HepG2 (cell line): ENCODE data around the gene KLHL36. TPM values are rescaled to one million over a fixed set of nuclear protein-coding genes. Genes with fewer than 3 reads are reported as not detected.

Source experiments
- DMAP1 ChIP-seq: IDR thresholded peaks from 2 replicates; pipeline ENCODE4 v1.6.1; 2016
- FOXK1 ChIP-seq: sonication (generic); formaldehyde crosslinking; IDR thresholded peaks from 2 replicates; pipeline ENCODE4 v1.4.0; 2020; ENCODE audit warnings: low read depth, missing genetic modification reagents, borderline replicate concordance
- FUBP1 ChIP-seq: sonication (generic); formaldehyde crosslinking; IDR thresholded peaks from 2 replicates; pipeline ENCODE4 v1.5.1; 2020; ENCODE audit warnings: missing genetic modification reagents, mild to moderate bottlenecking, borderline replicate concordance
- KDM2A ChIP-seq: sonication (generic); formaldehyde crosslinking; IDR thresholded peaks from 2 replicates; pipeline ENCODE4 v1.4.0; 2020; ENCODE audit warnings: low read depth, missing genetic modification reagents, borderline replicate concordance
- RBAK ChIP-seq: sonication (generic); formaldehyde crosslinking; IDR thresholded peaks from 2 replicates; pipeline ENCODE4 v1.5.1; 2020; ENCODE audit warnings: mild to moderate bottlenecking, missing genetic modification reagents
- TCF7L2 ChIP-seq: IDR thresholded peaks from 2 replicates; pipeline ENCODE4 v1.6.1; 2011; ENCODE audit warnings: mild to moderate bottlenecking, low read depth, low read length, moderate library complexity
- ZBTB33 ChIP-seq: sonication (generic); formaldehyde crosslinking; IDR thresholded peaks from 2 replicates; pipeline ENCODE4 v1.4.0; 2020; ENCODE audit warnings: missing genetic modification reagents
- ZFP36L1 ChIP-seq: sonication (generic); formaldehyde crosslinking; IDR thresholded peaks from 2 replicates; pipeline ENCODE4 v1.8.0; 2022; ENCODE audit warnings: mild to moderate bottlenecking, missing genetic modification reagents, moderate library complexity
- ZIK1 ChIP-seq: sonication (generic); formaldehyde crosslinking; IDR thresholded peaks from 2 replicates; pipeline ENCODE4 v1.5.0; 2020; ENCODE audit warnings: mild to moderate bottlenecking, low read depth, missing genetic modification reagents, borderline replicate concordance
- ZNF34 ChIP-seq: sonication (generic); formaldehyde crosslinking; IDR thresholded peaks from 2 replicates; pipeline ENCODE4 v1.4.0; 2020; ENCODE audit warnings: mild to moderate bottlenecking, missing genetic modification reagents, borderline replicate concordance
- ZNF589 ChIP-seq: sonication (generic); formaldehyde crosslinking; conservative IDR thresholded peaks from 2 replicates; pipeline ENCODE4 v1.8.0; 2022; ENCODE audit warnings: mild to moderate bottlenecking, moderate library complexity, missing genetic modification reagents
- ZNF607 ChIP-seq: sonication (generic); formaldehyde crosslinking; IDR thresholded peaks from 2 replicates; pipeline ENCODE4 v1.5.1; 2020; ENCODE audit warnings: missing genetic modification reagents, mild to moderate bottlenecking, borderline replicate concordance
- ZNF841 ChIP-seq: sonication (generic); formaldehyde crosslinking; IDR thresholded peaks from 2 replicates; pipeline ENCODE4 v1.8.1; 2023; ENCODE audit warnings: missing genetic modification reagents, borderline replicate concordance
- polyA plus RNA-seq, 8 experiments: library from polyadenylated mRNA; depleted of rRNA in 3 of 8; stranded (reverse) in 7 of 8; unstranded in 1 of 8; fragments of >200 nt; fragmentation: Illumina TruSeq in 4 of 8; extraction: Trizol in 4 of 8; gene quantifications; 2 replicates each; pipeline versions ENCODE4 v1.2.1 to v1.2.3, GENCODE V29; 2011 to 2016; ENCODE audit warnings: low read depth in 4 of 8, missing spikeins in 1 of 8, mixed read lengths in 1 of 8; ENCODE audit not compliant: insufficient read depth in 1 of 8
- total RNA-seq, 5 experiments: library from RNA; depleted of rRNA; stranded (reverse); fragments of >200 nt; fragmentation: Illumina TruSeq; extraction: Trizol; gene quantifications; 2 replicates each; pipeline ENCODE4 v1.2.3, GENCODE V29; 2016; ENCODE audit warnings: low read depth in 1 of 5
- TF ChIP-seq, protein P1 (sequence below): sonication (generic); formaldehyde crosslinking; IDR thresholded peaks from 2 replicates; pipeline ENCODE4 v1.5.1; 2020; ENCODE audit warnings: missing genetic modification reagents, mild to moderate bottlenecking, borderline replicate concordance
- TF ChIP-seq, protein P2 (sequence below): IDR thresholded peaks from 2 replicates; pipeline ENCODE4 v1.6.1; 2016; ENCODE audit warnings: control low read depth
- TF ChIP-seq, protein P3 (sequence below): sonication (generic); formaldehyde crosslinking; IDR thresholded peaks from 2 replicates; pipeline ENCODE4 v1.5.0; 2020; ENCODE audit warnings: missing genetic modification reagents
- TF ChIP-seq, protein P4 (sequence below): sonication (generic); formaldehyde crosslinking; IDR thresholded peaks from 2 replicates; pipeline ENCODE4 v1.4.0; 2020; ENCODE audit warnings: missing genetic modification reagents, low read depth, mild to moderate bottlenecking, borderline replicate concordance

Gene KLHL36
- total and polyA plus RNA-seq, 2 of the 13 experiments (the other 11 are each of a cell fraction or from before 2014, with no cell fraction given) = 24.3 to 26.0 TPM

GRCh38 chr16:84699147-84699711 lies 50.9 kb downstream of the KLHL36 start (continued):
- TF ChIP-seq, protein P1, sequence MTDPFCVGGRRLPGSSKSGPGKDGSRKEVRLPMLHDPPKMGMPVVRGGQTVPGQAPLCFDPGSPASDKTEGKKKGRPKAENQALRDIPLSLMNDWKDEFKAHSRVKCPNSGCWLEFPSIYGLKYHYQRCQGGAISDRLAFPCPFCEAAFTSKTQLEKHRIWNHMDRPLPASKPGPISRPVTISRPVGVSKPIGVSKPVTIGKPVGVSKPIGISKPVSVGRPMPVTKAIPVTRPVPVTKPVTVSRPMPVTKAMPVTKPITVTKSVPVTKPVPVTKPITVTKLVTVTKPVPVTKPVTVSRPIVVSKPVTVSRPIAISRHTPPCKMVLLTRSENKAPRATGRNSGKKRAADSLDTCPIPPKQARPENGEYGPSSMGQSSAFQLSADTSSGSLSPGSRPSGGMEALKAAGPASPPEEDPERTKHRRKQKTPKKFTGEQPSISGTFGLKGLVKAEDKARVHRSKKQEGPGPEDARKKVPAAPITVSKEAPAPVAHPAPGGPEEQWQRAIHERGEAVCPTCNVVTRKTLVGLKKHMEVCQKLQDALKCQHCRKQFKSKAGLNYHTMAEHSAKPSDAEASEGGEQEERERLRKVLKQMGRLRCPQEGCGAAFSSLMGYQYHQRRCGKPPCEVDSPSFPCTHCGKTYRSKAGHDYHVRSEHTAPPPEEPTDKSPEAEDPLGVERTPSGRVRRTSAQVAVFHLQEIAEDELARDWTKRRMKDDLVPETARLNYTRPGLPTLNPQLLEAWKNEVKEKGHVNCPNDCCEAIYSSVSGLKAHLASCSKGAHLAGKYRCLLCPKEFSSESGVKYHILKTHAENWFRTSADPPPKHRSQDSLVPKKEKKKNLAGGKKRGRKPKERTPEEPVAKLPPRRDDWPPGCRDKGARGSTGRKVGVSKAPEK = no peak
- TF ChIP-seq ZIK1 (CRISPR knock-in tag) (no peak), FUBP1 (0 out of 2 replicates have a peak, but pooled peaks have one; percentile 78), DMAP1 (CRISPR knock-in tag) (peak; percentile 72; the same call in 1 of the 2 replicates), KDM2A (CRISPR knock-in tag) (no peak; the same call in 1 of the 2 replicates), ZBTB33 (no peak), RBAK (no peak), FOXK1 (CRISPR knock-in tag) (no peak), ZNF841 (no peak), ZNF34 (CRISPR knock-in tag) (no peak), ZNF607 (no peak), TCF7L2 (no peak), ZNF589 (no peak), ZFP36L1 (CRISPR knock-in tag) (no peak; the same call in 1 of the 2 replicates)
- TF ChIP-seq, protein P2, sequence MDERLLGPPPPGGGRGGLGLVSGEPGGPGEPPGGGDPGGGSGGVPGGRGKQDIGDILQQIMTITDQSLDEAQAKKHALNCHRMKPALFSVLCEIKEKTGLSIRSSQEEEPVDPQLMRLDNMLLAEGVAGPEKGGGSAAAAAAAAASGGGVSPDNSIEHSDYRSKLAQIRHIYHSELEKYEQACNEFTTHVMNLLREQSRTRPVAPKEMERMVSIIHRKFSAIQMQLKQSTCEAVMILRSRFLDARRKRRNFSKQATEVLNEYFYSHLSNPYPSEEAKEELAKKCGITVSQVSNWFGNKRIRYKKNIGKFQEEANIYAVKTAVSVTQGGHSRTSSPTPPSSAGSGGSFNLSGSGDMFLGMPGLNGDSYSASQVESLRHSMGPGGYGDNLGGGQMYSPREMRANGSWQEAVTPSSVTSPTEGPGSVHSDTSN = no peak
- TF ChIP-seq, protein P3, sequence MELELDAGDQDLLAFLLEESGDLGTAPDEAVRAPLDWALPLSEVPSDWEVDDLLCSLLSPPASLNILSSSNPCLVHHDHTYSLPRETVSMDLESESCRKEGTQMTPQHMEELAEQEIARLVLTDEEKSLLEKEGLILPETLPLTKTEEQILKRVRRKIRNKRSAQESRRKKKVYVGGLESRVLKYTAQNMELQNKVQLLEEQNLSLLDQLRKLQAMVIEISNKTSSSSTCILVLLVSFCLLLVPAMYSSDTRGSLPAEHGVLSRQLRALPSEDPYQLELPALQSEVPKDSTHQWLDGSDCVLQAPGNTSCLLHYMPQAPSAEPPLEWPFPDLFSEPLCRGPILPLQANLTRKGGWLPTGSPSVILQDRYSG (CRISPR knock-in tag) = peak; percentile 49
- TF ChIP-seq, protein P4, sequence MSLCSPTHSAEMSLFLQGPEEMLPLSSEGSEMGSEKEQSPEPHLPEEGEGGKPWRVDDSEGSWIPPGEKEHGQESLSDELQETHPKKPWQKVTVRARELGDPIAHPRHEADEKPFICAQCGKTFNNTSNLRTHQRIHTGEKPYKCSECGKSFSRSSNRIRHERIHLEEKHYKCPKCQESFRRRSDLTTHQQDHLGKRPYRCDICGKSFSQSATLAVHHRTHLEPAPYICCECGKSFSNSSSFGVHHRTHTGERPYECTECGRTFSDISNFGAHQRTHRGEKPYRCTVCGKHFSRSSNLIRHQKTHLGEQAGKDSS (CRISPR knock-in tag) = no peak; the same call in 1 of the 2 replicates
